ENCODE results near the gene ENC1. TPM values are rescaled to one million over a fixed set of nuclear protein-coding genes. Genes with fewer than 3 reads are reported as not detected.

ENC1 gene
- total and polyA plus RNA-seq, 10 of the 15 experiments (the other 5 are each of a cell fraction or from before 2014, with no cell fraction given) = 8.2 to 55.5 (median 32.1) TPM

GRCh38 chr5:74667396-74667795 lies 26.9 kb upstream of the ENC1 start:
- Histone ChIP-seq H3K27me3 (replicated peaks in 1 of 2; ENCODE audit: control insufficient read depth in 2 of 2, insufficient read depth in 2 of 2, low read length in 1 of 2) (no peaks in the 10 kb centered on the region), H3K27ac (ENCODE audit: control insufficient read depth, insufficient read depth) (no peak overlapping the region), H3K36me3 (ENCODE audit: control insufficient read depth in 2 of 2, insufficient read depth in 2 of 2, low read length in 1 of 2) (no peaks in the 10 kb centered on the region), H3K9ac (ENCODE audit: control insufficient read depth, insufficient read depth, low read length) (no peak overlapping the region), H3K79me2 (ENCODE audit: control insufficient read depth, insufficient read depth, low read length) (no peaks in the 10 kb centered on the region), H2AFZ (ENCODE audit: control insufficient read depth, low read depth, low read length) (no peak overlapping the region), H3K4me2 (ENCODE audit: control insufficient read depth, insufficient read depth) (no peak overlapping the region), H3K9me3 (replicated peaks; ENCODE audit: control insufficient read depth, insufficient read depth, low read length) (peaks cover 2% of the 10 kb centered on the region; the same call in 1 of the 3 replicates), H3K4me3 (no peak overlapping the region), H3K4me1 (ENCODE audit: control insufficient read depth, insufficient read depth, low read length) (no peaks in the 10 kb centered on the region), H4K20me1 (ENCODE audit: control insufficient read depth, insufficient read depth) (no peaks in the 10 kb centered on the region)
- no peak for FAIRE-seq
- in situ Hi-C loops (cut with MboI) (no loop called here), intact Hi-C loops (cut with micrococcal nuclease; ENCODE audit: unreplicated experiment) (no loop called here)
- SMC1A ChIA-PET (ENCODE audit: uncharacterized antibody, unreplicated experiment) = no interaction called here
- CTCF ChIA-PET = interaction anchor here (0.6 kb wide), 1 partner anchor 1076 kb away, joined by 3 read pairs; no protein-coding TSS in a partner anchor
- no peak for TF ChIP-seq MEF2A (IDR thresholded peaks at IDR 0.05; ENCODE audit: insufficient read depth, low read depth, low read length)
- no peak for TF ChIP-seq NR2F1 (conservative IDR thresholded peaks at IDR 0.05)
- no peak for TF ChIP-seq ETV6 (conservative IDR thresholded peaks at IDR 0.05 in 1 of 2, IDR thresholded peaks at IDR 0.05 in 1 of 2; ENCODE audit: borderline replicate concordance in 1 of 2, low read depth in 1 of 2)
- TF ChIP-seq PAX8 (IDR thresholded peaks at IDR 0.05) = no peak
- TF ChIP-seq, protein P1, sequence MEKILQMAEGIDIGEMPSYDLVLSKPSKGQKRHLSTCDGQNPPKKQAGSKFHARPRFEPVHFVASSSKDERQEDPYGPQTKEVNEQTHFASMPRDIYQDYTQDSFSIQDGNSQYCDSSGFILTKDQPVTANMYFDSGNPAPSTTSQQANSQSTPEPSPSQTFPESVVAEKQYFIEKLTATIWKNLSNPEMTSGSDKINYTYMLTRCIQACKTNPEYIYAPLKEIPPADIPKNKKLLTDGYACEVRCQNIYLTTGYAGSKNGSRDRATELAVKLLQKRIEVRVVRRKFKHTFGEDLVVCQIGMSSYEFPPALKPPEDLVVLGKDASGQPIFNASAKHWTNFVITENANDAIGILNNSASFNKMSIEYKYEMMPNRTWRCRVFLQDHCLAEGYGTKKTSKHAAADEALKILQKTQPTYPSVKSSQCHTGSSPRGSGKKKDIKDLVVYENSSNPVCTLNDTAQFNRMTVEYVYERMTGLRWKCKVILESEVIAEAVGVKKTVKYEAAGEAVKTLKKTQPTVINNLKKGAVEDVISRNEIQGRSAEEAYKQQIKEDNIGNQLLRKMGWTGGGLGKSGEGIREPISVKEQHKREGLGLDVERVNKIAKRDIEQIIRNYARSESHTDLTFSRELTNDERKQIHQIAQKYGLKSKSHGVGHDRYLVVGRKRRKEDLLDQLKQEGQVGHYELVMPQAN (conservative IDR thresholded peaks at IDR 0.05) = no peak
- TF ChIP-seq LARP7 (IDR thresholded peaks at IDR 0.05) = no peak
- TF ChIP-seq, protein P2, sequence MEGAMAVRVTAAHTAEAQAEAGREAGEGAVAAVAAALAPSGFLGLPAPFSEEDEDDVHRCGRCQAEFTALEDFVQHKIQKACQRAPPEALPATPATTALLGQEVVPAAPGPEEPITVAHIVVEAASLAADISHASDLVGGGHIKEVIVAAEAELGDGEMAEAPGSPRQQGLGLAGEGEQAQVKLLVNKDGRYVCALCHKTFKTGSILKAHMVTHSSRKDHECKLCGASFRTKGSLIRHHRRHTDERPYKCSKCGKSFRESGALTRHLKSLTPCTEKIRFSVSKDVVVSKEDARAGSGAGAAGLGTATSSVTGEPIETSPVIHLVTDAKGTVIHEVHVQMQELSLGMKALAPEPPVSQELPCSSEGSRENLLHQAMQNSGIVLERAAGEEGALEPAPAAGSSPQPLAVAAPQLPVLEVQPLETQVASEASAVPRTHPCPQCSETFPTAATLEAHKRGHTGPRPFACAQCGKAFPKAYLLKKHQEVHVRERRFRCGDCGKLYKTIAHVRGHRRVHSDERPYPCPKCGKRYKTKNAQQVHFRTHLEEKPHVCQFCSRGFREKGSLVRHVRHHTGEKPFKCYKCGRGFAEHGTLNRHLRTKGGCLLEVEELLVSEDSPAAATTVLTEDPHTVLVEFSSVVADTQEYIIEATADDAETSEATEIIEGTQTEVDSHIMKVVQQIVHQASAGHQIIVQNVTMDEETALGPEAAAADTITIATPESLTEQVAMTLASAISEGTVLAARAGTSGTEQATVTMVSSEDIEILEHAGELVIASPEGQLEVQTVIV (IDR thresholded peaks at IDR 0.05; ENCODE audit: borderline replicate concordance, partially characterized antibody) = no peak
- TF ChIP-seq NRF1 (conservative IDR thresholded peaks at IDR 0.05; ENCODE audit: low read depth, low read length) = no peak
- TF ChIP-seq RAD21 (IDR thresholded peaks at IDR 0.05; ENCODE audit: insufficient read depth, low read depth, low read length) = no peak
- no peak for TF ChIP-seq HDGF (IDR thresholded peaks at IDR 0.05)
- no peak for TF ChIP-seq IKZF2 (IDR thresholded peaks at IDR 0.05)
- TF ChIP-seq RCOR1 (conservative IDR thresholded peaks at IDR 0.05; ENCODE audit: low read depth, low read length) = no peak
- TF ChIP-seq SMAD5 (IDR thresholded peaks at IDR 0.05; ENCODE audit: low read depth) = no peak
- no peak for TF ChIP-seq TCF7 (IDR thresholded peaks at IDR 0.05; ENCODE audit: borderline replicate concordance)
- DNase-seq (ENCODE audit: low read depth, low spot score) = no peak
- RAD21 ChIA-PET (ENCODE audit: unreplicated experiment) = no interaction called here
- POLR2A ChIA-PET = no interaction called here
- no peak for ATAC-seq
- 47% methylated on average over 4 of the region's 4 CpGs for WGBS (ENCODE audit: insufficient coverage, insufficient replicate concordance, low lambda C conversion rate, missing lambda C conversion rate)
- no TSS peak for BruUV-seq (replicated peaks)

Measured in GM12878 (cell line).